CD8-positive, alpha-beta memory T cell (primary cell): ENCODE measurements around the gene COPG2. TPM values are rescaled to one million over a fixed set of nuclear protein-coding genes. Genes with fewer than 3 reads are reported as not detected.
"Not testable (repeated sequence)": the region's sequence is repeated elsewhere in the genome, so short reads cannot be mapped to it uniquely, and the experiment has no call there.

ENCODE experiments used
- CTCF ChIA-PET: fragments of 350-600 bp; sonication (Branson Sonifier 250); formaldehyde crosslinking; loops from one replicate; lab custom pipeline; 2021; ENCODE audit warnings: antibody characterized with exemption; lab: Charles Lee
- POLR2A ChIA-PET: fragments of 350-600 bp; sonication (Branson Sonifier 250); formaldehyde crosslinking; loops from one replicate; lab custom pipeline; 2021; ENCODE audit warnings: antibody characterized with exemption; lab: Charles Lee
- DNase-seq, 5 donors: peaks; one replicate each; pipeline versions ENCODE4 v3.0.0 to v3.0.0-alpha.2; 2020 to 2022; ENCODE audit warnings: mixed read lengths in 1 of 5
- H3K27ac ChIP-seq: one replicate; pipeline ENCODE4 v1.7.0; 2013; ENCODE audit warnings: low read depth, mild to moderate bottlenecking, low read length, moderate library complexity
- H3K27me3 ChIP-seq: 2 replicates; pipeline ENCODE4 v1.7.0; 2013; ENCODE audit warnings: low read length, mild to moderate bottlenecking; ENCODE audit not compliant: insufficient read depth, poor library complexity, severe bottlenecking
- H3K36me3 ChIP-seq: 2 replicates; pipeline ENCODE4 v1.7.0; 2013; ENCODE audit warnings: mild to moderate bottlenecking, low read length, moderate library complexity; ENCODE audit not compliant: insufficient read depth
- H3K4me1 ChIP-seq: 2 replicates; pipeline ENCODE4 v1.7.0; 2013; ENCODE audit warnings: mild to moderate bottlenecking, low read length, moderate library complexity; ENCODE audit not compliant: insufficient read depth
- H3K4me3 ChIP-seq: 2 replicates; pipeline ENCODE4 v1.7.0; 2013; ENCODE audit warnings: mild to moderate bottlenecking, low read length
- H3K9me3 ChIP-seq: 2 replicates; pipeline ENCODE4 v1.7.0; 2013; ENCODE audit warnings: mild to moderate bottlenecking, low read length
- H3K27ac Mint-ChIP-seq, 8 donors: one replicate each; pipeline ENCODE4 v1.8.0; 2020 to 2021; ENCODE audit warnings: mixed read lengths in 8 of 8, mild to moderate bottlenecking in 6 of 8, inconsistent platforms in 3 of 8, moderate library complexity in 3 of 8
- H3K27me3 Mint-ChIP-seq, 2 donors: one replicate each; pipeline ENCODE4 v1.8.0; 2020 to 2021; ENCODE audit warnings: mixed read lengths in 2 of 2, mild to moderate bottlenecking in 1 of 2, moderate library complexity in 1 of 2
- H3K36me3 Mint-ChIP-seq, 3 donors: one replicate each; pipeline ENCODE4 v1.8.0; 2020 to 2021; ENCODE audit warnings: mixed read lengths in 3 of 3, inconsistent platforms in 1 of 3, mild to moderate bottlenecking in 1 of 3
- H3K4me1 Mint-ChIP-seq, 3 donors: one replicate each; pipeline ENCODE4 v1.8.0; 2020 to 2021; ENCODE audit warnings: mixed read lengths in 3 of 3, inconsistent platforms in 1 of 3, mild to moderate bottlenecking in 1 of 3
- H3K4me3 Mint-ChIP-seq, 7 donors: one replicate each; pipeline ENCODE4 v1.8.0; 2020 to 2021; ENCODE audit warnings: mixed read lengths in 7 of 7, mild to moderate bottlenecking in 6 of 7, moderate library complexity in 4 of 7, inconsistent platforms in 2 of 7
- H3K9me3 Mint-ChIP-seq, 5 donors: one replicate each; pipeline ENCODE4 v1.8.0; 2020 to 2022; ENCODE audit warnings: mixed read lengths in 5 of 5, mild to moderate bottlenecking in 3 of 5, moderate library complexity in 2 of 5, inconsistent platforms in 1 of 5
- polyA plus RNA-seq: library from polyadenylated mRNA; unstranded; fragments of 300-500 nt; fragmentation: Illumina TruSeq; gene quantifications from one replicate; pipeline ENCODE4 v1.2.3, GENCODE V29; 2021
- total RNA-seq, 2 experiments: library from RNA; stranded (reverse); gene quantifications; one replicate each; pipeline ENCODE4 v1.2.3, GENCODE V29; 2021

COPG2 gene
- total and polyA plus RNA-seq, 3 experiments from 2014 or later: 1.4 to 23.7 (median 23.6) TPM

GRCh38 chr7:130512038-130512437 is 156.5 kb downstream of the COPG2 start:
- H3K9me3 Mint-ChIP-seq, H3K36me3 ChIP-seq, H3K4me3 Mint-ChIP-seq, H3K27me3 ChIP-seq, POLR2A ChIA-PET, H3K4me1 Mint-ChIP-seq, H3K4me1 ChIP-seq, H3K9me3 ChIP-seq, H3K27ac ChIP-seq, H3K27ac Mint-ChIP-seq, H3K4me3 ChIP-seq, H3K27me3 Mint-ChIP-seq, DNase-seq: not testable (repeated sequence)
- CTCF ChIA-PET: interaction anchor here (0.7 kb wide), 1 partner anchor 10 kb away, joined by 3 read pairs; no protein-coding TSS in a partner anchor
- H3K36me3 Mint-ChIP-seq: peaks cover 13 to 18% (median 14%) of the 10 kb centered on the region in 3 donors

GRCh38 chr7:130506358-130506757 is 162.2 kb downstream of the COPG2 start:
- no peak overlapping the region for H3K27ac ChIP-seq
- ChIA-PET POLR2A (no interaction called here), CTCF (no interaction called here)
- H3K4me3 ChIP-seq: no peak overlapping the region
- Mint-ChIP-seq H3K4me3 (no peak overlapping the region), H3K9me3 (no peaks in the 10 kb centered on the region), H3K4me1 (no peaks in the 10 kb centered on the region), H3K27ac (no peak overlapping the region), H3K36me3 (peaks cover 17 to 49% (median 22%) of the 10 kb centered on the region in 3 donors), H3K27me3 (no peaks in the 10 kb centered on the region)
- no peaks in the 10 kb centered on the region for H3K4me1 ChIP-seq
- no peak for DNase-seq
- no peaks in the 10 kb centered on the region for H3K9me3 ChIP-seq
- H3K36me3 ChIP-seq: peaks cover 3% of the 10 kb centered on the region
- no peaks in the 10 kb centered on the region for H3K27me3 ChIP-seq

- Mint-ChIP-seq H3K27ac (no peak overlapping the region), H3K36me3 (peaks cover 17 to 50% (median 22%) of the 10 kb centered on the region in 3 donors), H3K27me3 (no peaks in the 10 kb centered on the region), H3K4me3 (no peak overlapping the region), H3K4me1 (no peaks in the 10 kb centered on the region), H3K9me3 (no peaks in the 10 kb centered on the region)
- CTCF ChIA-PET: no interaction called here
- no peak for DNase-seq
- H3K27me3 ChIP-seq: no peaks in the 10 kb centered on the region
- no peaks in the 10 kb centered on the region for H3K4me1 ChIP-seq
- H3K27ac ChIP-seq: no peak overlapping the region
- peaks cover 3% of the 10 kb centered on the region for H3K36me3 ChIP-seq
- POLR2A ChIA-PET: no interaction called here
- H3K9me3 ChIP-seq: no peaks in the 10 kb centered on the region
- H3K4me3 ChIP-seq: no peak overlapping the region
These were observed 162.8 kb downstream of the COPG2 start for GRCh38 chr7:130505753-130506152.

- H3K4me1 ChIP-seq: no peaks in the 10 kb centered on the region
- H3K36me3 ChIP-seq: no peaks in the 10 kb centered on the region
- CTCF ChIA-PET: no interaction called here
- H3K4me3 Mint-ChIP-seq: no peak overlapping the region
- no peaks in the 10 kb centered on the region for H3K27me3 ChIP-seq
- no peaks in the 10 kb centered on the region for H3K27me3 Mint-ChIP-seq
- no peak overlapping the region for H3K27ac ChIP-seq
- H3K9me3 ChIP-seq: no peaks in the 10 kb centered on the region
- no peak for DNase-seq
- H3K9me3 Mint-ChIP-seq: no peaks in the 10 kb centered on the region
- no peak overlapping the region for H3K27ac Mint-ChIP-seq
- no peak overlapping the region for H3K4me3 ChIP-seq
- POLR2A ChIA-PET: no interaction called here
- peaks cover 4 to 39% (median 14%) of the 10 kb centered on the region in 3 donors for H3K36me3 Mint-ChIP-seq
- no peaks in the 10 kb centered on the region for H3K4me1 Mint-ChIP-seq
These were observed 167.6 kb downstream of the COPG2 start for GRCh38 chr7:130500910-130501309.

- H3K27me3 Mint-ChIP-seq: no peaks in the 10 kb centered on the region
- Histone ChIP-seq H3K4me3 (no peak overlapping the region), H3K27ac (no peak overlapping the region), H3K4me1 (no peaks in the 10 kb centered on the region), H3K36me3 (no peaks in the 10 kb centered on the region), H3K27me3 (no peaks in the 10 kb centered on the region), H3K9me3 (no peaks in the 10 kb centered on the region)
- no peaks in the 10 kb centered on the region for H3K4me1 Mint-ChIP-seq
- no peaks in the 10 kb centered on the region for H3K9me3 Mint-ChIP-seq
- H3K27ac Mint-ChIP-seq: no peak overlapping the region
- no peak for DNase-seq
- CTCF ChIA-PET: no interaction called here
- POLR2A ChIA-PET: no interaction called here
- peaks cover 4 to 39% (median 14%) of the 10 kb centered on the region in 3 donors for H3K36me3 Mint-ChIP-seq
- H3K4me3 Mint-ChIP-seq: no peak overlapping the region
These were observed 168.1 kb downstream of the COPG2 start for GRCh38 chr7:130500463-130500862.

- Mint-ChIP-seq H3K36me3 (peaks cover 0 to 5% (median 2%) of the 10 kb centered on the region in 3 donors), H3K4me1 (peaks cover 9 to 20% (median 15%) of the 10 kb centered on the region in 3 donors), H3K4me3 (no peak overlapping the region), H3K9me3 (peaks cover 0 to 2% (median 0%) of the 10 kb centered on the region in 5 donors), H3K27ac (no peak overlapping the region), H3K27me3 (peaks cover 17 to 38% of the 10 kb centered on the region in 2 donors)
- Histone ChIP-seq H3K36me3 (no peaks in the 10 kb centered on the region), H3K27me3 (peaks cover 11% of the 10 kb centered on the region), H3K4me1 (peaks cover 3% of the 10 kb centered on the region), H3K27ac (no peak overlapping the region), H3K9me3 (peaks cover 4% of the 10 kb centered on the region), H3K4me3 (no peak overlapping the region)
- ChIA-PET POLR2A (no interaction called here), CTCF (interaction anchor here (1.0 kb wide), 1 partner anchor 241 kb away, joined by 3 read pairs; no protein-coding TSS in a partner anchor)
- no peak for DNase-seq
These were observed 174.1 kb downstream of the COPG2 start for GRCh38 chr7:130494431-130494858.

GRCh38 chr7:130493275-130493873 is 175.2 kb downstream of the COPG2 start:
- Histone ChIP-seq H3K9me3 (peaks cover 4% of the 10 kb centered on the region), H3K4me3 (no peak overlapping the region), H3K27ac (no peak overlapping the region), H3K36me3 (no peaks in the 10 kb centered on the region), H3K27me3 (peaks cover 11% of the 10 kb centered on the region), H3K4me1 (peaks cover 3% of the 10 kb centered on the region)
- Mint-ChIP-seq H3K27ac (no peak overlapping the region), H3K4me3 (peak overlapping the region in 5 of 7 donors; percentile 23 to 49 (median 46)), H3K27me3 (peaks cover 26 to 48% of the 10 kb centered on the region in 2 donors), H3K36me3 (peaks cover 0 to 3% (median 2%) of the 10 kb centered on the region in 3 donors), H3K4me1 (peaks cover 9 to 20% (median 15%) of the 10 kb centered on the region in 3 donors), H3K9me3 (peaks cover 0 to 2% (median 0%) of the 10 kb centered on the region in 5 donors)
- ChIA-PET POLR2A (no interaction called here), CTCF (no interaction called here)
- DNase-seq: no peak

GRCh38 chr7:130492523-130493274 is 175.8 kb downstream of the COPG2 start:
- Histone ChIP-seq H3K4me1 (peaks cover 3% of the 10 kb centered on the region), H3K9me3 (peaks cover 4% of the 10 kb centered on the region), H3K27me3 (peaks cover 11% of the 10 kb centered on the region), H3K4me3 (no peak overlapping the region), H3K36me3 (no peaks in the 10 kb centered on the region), H3K27ac (no peak overlapping the region)
- Mint-ChIP-seq H3K4me3 (peak overlapping the region in 6 of 7 donors; percentile 33 to 82 (median 49)), H3K4me1 (peaks cover 9 to 20% (median 15%) of the 10 kb centered on the region in 3 donors), H3K27me3 (peaks cover 26 to 54% of the 10 kb centered on the region in 2 donors), H3K9me3 (peaks cover 0 to 2% (median 0%) of the 10 kb centered on the region in 5 donors), H3K27ac (no peak overlapping the region), H3K36me3 (peaks cover 0 to 1% (median 0%) of the 10 kb centered on the region in 3 donors)
- POLR2A ChIA-PET: no interaction called here
- peak in 1 of 5 donors; percentile 28 for DNase-seq
- CTCF ChIA-PET: no interaction called here
